GM10847 (cell line): ENCODE measurements around the gene CFAP65.

Source experiments
- POLR2A ChIP-seq: IDR thresholded peaks from 2 replicates; pipeline ENCODE4 v1.6.1; 2011; ENCODE audit not compliant: insufficient read length; ENCODE audit errors: extremely low read depth

CFAP65 gene

GRCh38 chr2:219027511-219028055 is 13.7 kb downstream of the CFAP65 start:
- no peak for TF ChIP-seq POLR2A

GRCh38 chr2:219026946-219027345 is 14.4 kb downstream of the CFAP65 start:
- TF ChIP-seq POLR2A: no peak

- TF ChIP-seq POLR2A: no peak
Measured at GRCh38 chr2:219025637-219026585, 15.4 kb downstream of the CFAP65 start.

- TF ChIP-seq POLR2A: no peak
Measured at GRCh38 chr2:219024059-219024458, 17.3 kb downstream of the CFAP65 start.

- no peak for TF ChIP-seq POLR2A
Measured at GRCh38 chr2:219023045-219023605, 18.2 kb downstream of the CFAP65 start.

- no peak for TF ChIP-seq POLR2A
Measured at GRCh38 chr2:219022616-219023015, 18.7 kb downstream of the CFAP65 start.

GRCh38 chr2:219022041-219022440 is 19.3 kb downstream of the CFAP65 start:
- TF ChIP-seq POLR2A: no peak

GRCh38 chr2:219021591-219021990 is 19.7 kb downstream of the CFAP65 start:
- no peak for TF ChIP-seq POLR2A

GRCh38 chr2:219020604-219021365 is 20.5 kb downstream of the CFAP65 start:
- TF ChIP-seq POLR2A: no peak

- TF ChIP-seq POLR2A: no peak
Measured at GRCh38 chr2:219019436-219019835, 21.9 kb downstream of the CFAP65 start.

- no peak for TF ChIP-seq POLR2A
Measured at GRCh38 chr2:219018726-219019125, 22.6 kb downstream of the CFAP65 start.

GRCh38 chr2:219018286-219018685 is 23.0 kb downstream of the CFAP65 start:
- no peak for TF ChIP-seq POLR2A

- TF ChIP-seq POLR2A: no peak
Measured at GRCh38 chr2:219017201-219017931, 23.9 kb downstream of the CFAP65 start.

- no peak for TF ChIP-seq POLR2A
Measured at GRCh38 chr2:219016721-219017120, 24.6 kb downstream of the CFAP65 start.

GRCh38 chr2:219010873-219011272 is 30.4 kb downstream of the CFAP65 start:
- no peak for TF ChIP-seq POLR2A

GRCh38 chr2:219010162-219010756 is 31.1 kb downstream of the CFAP65 start:
- TF ChIP-seq POLR2A: no peak
